ENCODE data around the gene RPL36A. TPM values are rescaled to one million over a fixed set of nuclear protein-coding genes. Genes with fewer than 3 reads are reported as not detected.
A peak's percentile ranks its signal among the peaks of the same experiment; 100 is the strongest.

Gene RPL36A
- total RNA-seq, result 301 TPM

DNA sequence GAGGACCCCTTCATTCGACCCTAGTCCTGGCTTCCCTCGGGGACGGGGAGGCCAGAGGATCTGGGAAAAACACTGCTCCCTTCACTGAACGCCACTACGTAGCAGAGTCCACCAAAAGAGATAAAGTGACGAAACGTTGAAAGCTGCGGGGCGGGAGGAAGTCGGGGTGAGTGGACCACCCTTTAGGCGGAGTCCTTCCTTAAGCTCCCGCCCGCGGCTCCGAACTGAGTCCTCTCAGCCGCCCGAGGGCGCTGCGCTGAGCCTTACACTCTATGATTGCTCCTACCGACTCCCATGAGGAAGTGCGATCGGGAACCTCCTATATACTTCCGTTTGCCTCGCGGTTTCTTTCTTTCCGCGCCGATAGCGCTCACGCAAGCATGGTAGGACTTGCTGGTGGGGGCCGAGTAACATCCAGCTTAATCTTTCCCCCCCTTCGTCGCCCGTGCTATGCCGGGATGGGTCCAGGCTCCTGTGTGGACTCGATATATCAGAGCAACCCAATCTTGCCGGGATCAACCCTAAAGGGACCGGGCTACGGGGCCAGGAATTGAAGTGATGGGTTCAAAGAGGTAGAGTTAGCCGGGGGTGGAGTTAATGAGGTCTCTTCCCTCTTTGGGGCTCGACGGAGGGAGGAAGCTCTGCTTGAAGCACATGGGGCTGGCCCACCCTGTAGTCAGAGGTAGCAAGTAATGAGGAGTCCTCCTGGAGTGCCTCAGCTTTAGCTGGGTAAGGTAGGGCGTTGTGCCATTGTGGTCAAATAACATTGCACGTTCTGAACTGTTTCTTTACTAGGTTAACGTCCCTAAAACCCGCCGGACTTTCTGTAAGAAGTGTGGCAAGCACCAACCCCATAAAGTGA lies at the start of gene RPL36A:
RPL36A (plus strand) TSS at position 348 of the 862 bp plus-strand sequence; CDS start at position 381, 33 bp downstream.
- FAIRE-seq (no peak), DNase-seq (ENCODE audit: low spot score in 2 of 2) (peak in 1 of 2 donors; percentile 65)

DNA sequence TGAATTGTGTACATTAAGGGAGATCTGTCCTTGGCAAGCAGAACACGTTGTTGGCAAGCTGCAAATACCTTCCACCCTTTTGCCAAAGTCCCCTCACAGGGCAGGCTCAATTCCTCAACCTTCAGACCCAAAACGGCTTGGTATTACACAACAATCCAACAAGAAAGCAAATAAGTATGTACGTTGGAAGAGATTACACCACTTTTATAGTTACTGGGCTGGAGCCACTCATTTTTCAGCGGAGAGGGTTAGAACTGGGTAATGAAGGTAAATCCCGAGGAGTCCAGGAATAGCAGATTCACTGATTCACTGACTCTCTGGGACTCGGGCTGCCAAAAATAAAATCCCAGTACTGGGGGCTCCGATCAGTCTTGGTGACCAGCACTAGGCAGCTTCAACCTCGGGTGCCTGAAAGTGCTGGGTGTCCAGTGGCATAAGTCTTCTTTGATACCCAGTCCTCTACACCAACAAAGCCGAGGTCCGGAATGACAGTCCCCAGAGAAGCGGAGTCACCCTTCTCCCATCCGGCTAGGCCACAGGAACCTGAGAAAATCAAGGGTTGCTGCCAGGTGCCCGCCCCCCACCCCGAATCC lies 42.9 kb upstream of the RPL36A start:
- DNase-seq (ENCODE audit: low spot score in 2 of 2) (no peak), FAIRE-seq (no peak)

DNA sequence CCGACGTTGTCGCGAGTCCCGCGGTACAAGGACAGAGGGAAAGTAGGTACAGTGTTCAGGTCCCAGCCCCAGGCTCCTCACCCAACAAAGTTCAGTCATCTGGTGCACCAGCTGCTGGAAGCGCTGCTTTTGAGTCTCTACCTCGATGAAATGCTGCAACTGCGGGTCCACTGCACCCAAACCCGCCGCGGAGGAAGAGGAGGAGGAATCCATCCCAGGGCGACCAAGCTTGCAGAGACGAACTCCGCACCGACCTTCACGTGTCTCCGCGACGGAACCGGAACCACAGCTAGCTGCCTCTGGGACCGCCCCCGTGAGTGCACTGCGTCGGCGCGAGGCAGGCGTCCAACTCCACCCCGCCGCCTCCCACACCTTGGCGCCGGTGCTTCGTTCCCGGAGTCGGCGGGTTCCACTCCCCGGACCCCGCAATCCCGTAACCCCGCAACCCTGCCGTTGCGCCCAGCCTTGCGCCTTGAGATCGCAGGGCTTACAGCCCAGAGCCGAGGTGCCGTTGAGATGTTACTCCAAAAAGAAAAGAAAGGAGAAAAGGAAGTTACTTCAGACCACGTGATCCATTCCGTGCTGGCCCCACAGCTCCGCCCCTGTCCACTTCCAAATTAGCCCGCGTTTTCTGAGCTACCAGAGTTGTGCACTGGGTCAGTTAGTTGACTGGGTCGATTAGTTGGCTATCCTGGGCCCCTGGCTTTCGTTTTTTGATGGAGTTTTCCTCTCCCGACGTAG lies 42.2 kb upstream of the RPL36A start, which contains the start of gene TIMM8A:
TIMM8A (minus strand) TSS at position 291 of the 741 bp plus-strand sequence; CDS start at position 213, 78 bp downstream.
- DNase-seq (ENCODE audit: low spot score in 2 of 2) (peak; percentile 49 to 74), FAIRE-seq (no peak)

DNA sequence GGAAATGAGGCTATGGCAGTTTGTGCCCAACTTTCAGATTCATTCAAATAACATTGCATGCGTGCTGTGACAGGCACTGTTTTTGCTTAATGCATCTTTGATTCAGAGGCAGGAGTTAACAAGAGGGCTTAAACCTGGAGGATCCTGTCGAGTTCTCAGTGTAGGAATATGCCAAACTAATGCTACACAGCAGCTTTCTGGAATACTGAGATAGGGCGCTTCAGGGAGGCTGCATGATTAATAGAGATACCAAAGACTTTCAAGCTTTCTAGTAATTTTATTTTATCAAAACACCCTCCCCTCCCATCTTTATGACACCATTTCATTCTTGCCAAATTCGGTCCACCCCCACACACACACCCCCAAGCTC lies 41.6 kb upstream of the RPL36A start:
- FAIRE-seq, result no peak
- DNase-seq (ENCODE audit: low spot score in 2 of 2), result no peak

DNA sequence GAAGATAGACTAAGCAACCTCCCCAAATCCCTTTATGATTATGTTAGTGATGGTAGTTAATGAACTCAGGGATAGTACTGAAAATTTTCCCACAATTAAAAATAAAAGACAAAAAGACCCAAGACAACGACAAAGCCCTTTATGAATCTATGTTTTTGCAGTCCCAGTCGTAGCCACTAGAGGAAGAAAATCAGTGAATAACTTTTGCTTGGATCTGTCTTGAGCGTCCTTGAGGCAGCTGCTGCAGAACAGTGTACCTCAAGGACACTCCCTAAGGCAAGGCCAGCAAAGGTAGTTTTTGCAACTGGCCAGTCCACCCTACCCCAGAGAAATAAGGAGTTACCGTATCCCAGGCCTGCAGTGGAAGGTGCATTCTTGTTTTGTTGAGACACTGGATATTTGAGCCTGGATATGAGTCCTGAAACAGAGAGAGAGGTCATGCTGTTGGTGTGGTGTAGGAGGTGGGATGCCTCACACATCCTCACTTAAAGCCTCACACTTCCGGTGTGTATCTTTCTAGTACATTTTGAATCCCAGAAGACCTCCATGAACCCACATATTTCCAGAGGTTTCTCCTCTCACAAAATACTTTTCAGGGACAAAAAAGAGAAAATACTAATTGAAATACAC lies 33.5 kb upstream of the RPL36A start:
- DNase-seq (ENCODE audit: low spot score in 2 of 2), result no peak
- FAIRE-seq, result no peak

DNA sequence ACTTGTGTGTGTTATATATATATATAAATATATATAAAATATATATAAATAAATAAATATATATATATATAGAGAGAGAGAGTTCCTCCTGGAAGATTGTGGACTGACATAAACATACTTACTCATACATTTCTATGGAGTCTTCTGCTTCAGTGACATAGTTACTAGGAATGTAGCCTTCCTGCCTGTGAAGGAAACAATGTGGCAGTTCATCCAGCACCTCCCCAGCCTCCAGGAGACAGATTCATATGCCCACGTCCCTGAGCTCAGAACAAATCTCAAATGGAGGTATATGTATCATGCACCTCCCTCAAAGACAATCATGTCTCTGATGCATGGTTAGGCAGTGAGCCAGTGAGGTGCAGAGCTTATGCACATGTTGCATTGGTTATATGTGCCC lies 30.8 kb upstream of the RPL36A start:
- FAIRE-seq (no peak), DNase-seq (ENCODE audit: low spot score in 2 of 2) (no peak)

DNA sequence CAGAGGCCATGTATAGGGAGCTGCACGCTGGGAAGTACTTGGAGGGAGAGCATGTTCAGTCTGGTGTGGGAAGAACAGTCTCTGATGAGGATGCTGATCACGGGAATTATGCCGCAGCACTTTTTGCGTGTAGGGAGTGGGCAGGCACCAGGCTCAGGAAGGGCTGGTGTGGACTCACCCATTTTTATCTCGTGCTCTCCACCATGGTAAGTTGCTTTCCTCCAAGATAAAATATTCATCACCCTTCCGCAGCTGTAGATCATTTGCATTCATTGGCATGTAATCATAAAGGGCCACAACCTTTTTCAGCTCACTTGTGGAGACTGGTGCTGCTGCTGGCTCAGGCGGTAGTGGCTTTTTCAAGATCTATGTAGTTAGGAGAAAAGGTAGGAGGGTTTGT lies 30.4 kb upstream of the RPL36A start:
- DNase-seq (ENCODE audit: low spot score in 2 of 2), result no peak
- no peak for FAIRE-seq

DNA sequence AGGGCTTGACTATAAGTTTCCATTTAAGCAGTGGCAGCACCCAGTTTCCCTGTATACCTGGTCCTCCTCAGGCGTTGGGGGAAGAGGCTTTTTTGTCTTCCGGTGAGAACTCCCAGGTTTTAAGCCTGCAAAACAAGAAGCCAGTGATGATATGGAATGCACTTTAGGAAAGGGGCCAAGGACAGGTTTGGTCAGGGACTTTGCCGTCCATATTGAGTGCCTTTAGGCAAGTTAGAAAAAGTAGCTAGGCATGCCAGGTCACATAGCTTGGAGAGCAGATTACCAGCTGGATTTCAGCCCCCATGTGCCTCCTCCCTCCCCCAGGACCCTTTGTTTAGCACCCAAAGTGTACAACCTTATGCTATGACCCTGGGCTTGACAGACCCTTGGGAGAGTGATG lies 28.7 kb upstream of the RPL36A start:
- DNase-seq (ENCODE audit: low spot score in 2 of 2) (no peak), FAIRE-seq (no peak)

DNA sequence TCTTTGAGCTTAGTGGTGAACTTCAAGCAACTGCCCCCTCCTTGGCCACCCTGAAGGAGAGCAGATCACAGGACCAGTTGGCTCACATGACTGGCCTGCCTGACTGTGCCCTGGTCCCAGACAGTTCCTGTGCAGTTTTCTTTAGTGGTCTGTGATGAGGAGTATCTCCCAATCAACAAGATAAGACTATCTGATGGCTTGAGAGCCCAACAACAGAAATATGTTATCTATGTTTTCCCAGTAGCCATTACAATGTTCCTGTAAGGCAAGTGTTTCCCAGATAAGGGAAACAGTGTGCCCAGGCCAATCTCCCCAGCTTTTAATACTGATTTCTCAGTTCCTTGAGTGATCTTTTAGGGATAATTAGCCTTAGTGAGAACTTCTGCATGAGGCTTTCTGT lies 28.1 kb upstream of the RPL36A start:
- FAIRE-seq, result no peak
- DNase-seq (ENCODE audit: low spot score in 2 of 2), result no peak

DNA sequence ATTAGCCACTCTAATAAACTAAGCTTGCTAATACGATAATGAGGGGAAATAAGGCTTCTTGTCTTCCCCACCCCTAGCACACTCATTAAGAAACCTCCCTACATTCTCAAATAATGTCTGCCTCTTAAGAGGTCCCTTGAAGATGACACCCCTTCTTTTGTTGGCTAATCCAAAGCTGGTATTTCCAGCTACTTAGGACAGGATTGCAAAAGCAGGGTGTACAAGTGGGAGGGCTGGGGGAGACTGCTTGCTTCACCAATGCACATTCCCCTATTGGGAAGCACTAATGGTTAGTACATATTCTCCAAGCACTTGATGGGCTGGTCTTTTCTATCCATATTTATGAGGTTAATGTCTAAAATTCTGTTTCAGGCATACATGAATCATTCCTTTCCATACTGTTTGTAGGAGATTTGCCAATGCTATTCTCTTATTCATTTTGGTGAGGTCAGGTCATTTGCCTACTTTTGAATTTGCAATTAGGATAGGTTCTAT lies 25.5 kb upstream of the RPL36A start:
- FAIRE-seq (no peak), DNase-seq (ENCODE audit: low spot score in 2 of 2) (no peak)

DNA sequence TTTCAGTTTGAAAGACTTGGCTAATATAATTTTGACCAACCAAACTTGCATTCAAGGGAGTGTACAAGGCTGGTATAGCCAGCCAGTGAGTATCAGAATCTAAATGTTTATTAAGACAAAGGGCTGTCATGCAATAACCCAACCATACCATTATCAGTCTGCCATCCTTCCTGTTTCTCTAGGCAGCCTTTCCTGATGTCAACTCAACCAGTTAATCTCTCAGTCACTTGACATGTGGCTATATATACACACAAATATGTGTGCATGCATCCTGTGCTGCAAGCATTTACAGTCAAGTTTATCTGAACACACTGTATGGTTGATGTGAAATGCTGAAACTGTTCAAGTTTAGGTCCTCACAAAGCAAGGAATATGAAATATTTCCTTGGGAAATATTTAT lies 22.0 kb upstream of the RPL36A start:
- DNase-seq (ENCODE audit: low spot score in 2 of 2), result no peak
- FAIRE-seq, result no peak

DNA sequence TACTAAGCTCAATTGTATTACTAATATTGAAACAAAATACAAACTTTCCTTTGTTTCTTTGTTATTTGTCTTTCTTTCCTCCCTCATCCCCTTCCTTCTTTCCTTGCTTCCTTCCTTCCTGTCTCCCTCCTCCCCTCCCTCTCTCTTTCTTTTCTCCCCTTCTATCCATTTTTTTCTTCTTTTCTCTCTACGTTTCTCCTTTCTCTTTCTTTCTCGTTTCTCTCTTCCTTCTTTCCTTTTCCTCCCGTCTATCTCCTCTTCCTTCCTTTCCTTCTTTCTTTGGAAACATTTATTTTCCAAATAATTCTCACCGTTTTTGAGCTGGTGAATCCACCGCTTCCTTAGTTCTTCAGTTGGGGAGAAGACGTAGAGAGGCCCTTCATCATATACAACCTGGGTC lies 21.1 kb upstream of the RPL36A start:
- FAIRE-seq, result no peak

DNA sequence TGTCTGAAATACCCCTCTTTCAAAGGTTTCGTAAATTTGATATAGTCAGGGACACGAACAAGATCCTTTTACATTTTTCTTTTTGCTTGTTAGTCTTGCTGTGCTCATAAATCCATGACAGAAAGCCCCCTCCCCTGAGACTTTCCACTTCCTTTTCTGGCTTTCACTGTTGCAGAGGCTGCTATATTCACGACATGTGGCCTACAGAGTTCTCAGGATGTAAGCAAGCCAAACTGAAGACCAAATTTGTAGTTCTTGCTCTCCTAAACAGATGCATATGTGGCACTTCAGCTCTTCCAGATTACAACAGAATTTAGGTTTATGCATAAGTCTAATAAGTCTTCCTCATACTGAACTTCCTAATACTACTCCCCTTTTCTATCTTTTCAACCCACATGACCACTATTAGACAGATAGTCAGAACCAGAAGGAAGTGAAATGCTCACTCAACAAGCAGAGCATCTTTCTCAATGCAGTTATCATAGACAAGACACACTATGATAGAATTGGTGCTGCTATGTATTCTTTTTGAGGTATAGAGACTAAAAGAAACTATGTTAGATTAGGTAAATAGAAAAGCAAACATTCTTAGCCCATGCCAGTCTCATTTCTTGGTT lies 19.8 kb upstream of the RPL36A start:
- no peak for FAIRE-seq
- DNase-seq (ENCODE audit: low spot score in 2 of 2), result no peak

More for the DNA sequence above, 21.1 kb upstream of the RPL36A start:
- no peak for DNase-seq (ENCODE audit: low spot score in 2 of 2)

DNA sequence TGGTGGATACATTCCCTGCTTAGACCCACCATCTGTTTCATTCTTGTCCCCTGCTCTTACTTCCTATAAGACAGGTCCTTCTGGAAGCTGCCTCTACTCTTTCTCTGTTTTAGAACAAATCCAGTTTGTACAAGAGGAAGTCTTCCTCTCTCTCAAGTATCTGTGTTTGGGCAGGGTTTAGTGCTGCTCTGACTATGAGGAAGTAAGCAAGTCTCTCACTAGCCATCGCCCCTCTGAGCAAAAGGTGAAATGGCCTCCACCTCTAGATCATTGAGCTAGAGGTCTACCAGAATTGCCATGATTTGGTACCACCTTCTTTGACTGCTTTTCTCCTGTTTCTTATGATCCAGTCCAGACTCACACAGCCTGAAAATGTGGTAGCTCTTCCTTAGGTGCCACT lies 13.3 kb upstream of the RPL36A start:
- no peak for FAIRE-seq
- DNase-seq (ENCODE audit: low spot score in 2 of 2), result no peak

DNA sequence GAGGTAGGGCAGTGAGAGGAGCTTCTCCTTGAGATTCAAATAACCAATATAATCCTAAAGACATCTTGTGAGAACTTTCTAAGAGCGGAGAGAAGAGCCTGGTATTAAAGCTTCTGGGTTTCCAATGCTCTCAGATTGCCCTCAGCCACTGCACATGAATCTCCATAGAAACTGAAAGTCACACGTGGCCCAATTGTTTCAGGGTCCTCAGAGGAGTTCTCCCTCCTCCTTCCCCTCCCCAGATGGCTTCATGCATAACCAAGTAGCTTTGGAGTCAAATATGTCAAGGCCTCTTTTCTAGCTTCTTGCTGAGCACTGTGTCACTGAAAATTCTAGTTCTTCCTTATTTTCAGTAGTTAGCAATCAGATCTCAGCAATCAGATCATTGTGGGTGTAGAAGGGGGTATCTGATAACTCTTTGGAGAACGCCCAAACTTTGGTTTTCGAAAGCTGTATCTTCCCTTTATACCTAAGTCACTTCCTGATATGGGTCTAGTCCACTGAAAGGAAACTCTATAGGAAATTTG lies 7.1 kb upstream of the RPL36A start:
- DNase-seq (ENCODE audit: low spot score in 2 of 2) (no peak), FAIRE-seq (no peak)

DNA sequence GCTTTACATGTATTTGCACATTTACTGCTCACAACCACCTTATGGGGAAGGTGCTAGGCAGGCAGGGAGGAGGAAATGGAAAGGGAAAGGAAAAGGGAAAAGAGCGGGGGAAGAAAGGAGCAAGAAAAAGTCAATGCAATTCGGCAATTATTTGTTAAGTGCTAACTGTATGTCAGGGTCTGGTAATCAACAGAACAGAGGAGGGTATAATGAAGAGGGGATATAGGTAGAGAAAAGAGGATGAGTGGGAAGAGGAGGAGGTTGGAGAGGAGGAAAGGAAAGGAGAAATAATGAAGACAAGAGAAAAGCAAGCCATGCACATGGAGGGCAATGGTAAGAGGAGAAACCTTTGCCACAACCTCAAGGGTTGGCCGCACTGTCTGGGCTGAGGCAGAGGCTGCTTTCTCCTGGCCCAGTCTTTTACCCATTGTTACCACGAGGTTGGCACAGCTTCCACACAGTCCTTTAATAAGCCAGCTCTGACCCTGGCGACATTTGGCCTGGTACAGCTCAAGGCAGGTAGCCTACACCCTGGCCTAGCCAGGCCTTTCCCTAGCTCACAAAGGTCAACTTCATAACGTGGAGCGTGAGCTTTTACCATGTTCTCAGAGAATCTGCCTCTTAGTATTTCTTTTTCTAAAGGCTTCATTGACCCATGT lies 5.7 kb upstream of the RPL36A start:
- FAIRE-seq (no peak), DNase-seq (ENCODE audit: low spot score in 2 of 2) (no peak)

DNA sequence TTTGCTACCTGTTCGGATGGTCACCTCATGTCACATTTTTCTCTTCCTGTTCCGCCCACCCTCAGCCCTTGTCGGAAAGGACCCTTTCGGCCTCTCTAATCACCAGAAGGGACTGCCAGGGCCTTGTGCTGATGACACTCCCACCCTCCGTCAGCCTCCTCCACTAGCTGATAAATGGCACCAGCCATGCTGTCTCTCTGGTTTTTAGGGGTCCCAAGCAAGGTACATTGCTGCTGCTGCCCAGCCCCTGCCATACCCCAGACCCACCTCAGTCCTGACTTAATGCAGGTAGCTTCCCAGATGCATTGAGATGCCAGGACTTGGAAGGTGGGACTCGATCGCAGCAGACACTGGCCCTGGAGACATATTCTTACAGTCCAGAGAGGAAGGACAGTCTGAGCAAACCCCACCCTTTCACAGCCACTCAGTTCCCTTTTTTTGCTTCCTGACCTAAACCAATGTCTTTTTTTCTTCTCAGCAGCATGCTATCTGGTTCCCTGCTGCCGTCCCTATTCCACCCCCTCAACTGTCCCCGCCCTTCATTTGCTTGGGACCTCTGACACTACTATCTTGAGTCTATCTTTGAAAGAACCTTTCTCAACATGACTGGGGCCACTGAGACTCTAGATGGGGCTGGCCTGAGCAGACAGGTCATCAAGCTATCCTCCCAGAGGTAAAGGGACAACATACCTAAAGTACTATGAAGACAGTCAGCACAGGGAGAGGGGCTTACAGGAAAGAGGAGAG lies 4.8 kb upstream of the RPL36A start, which contains the start of gene BTK:
BTK (minus strand) TSS at position 397 of the 747 bp plus-strand sequence. CDS start 10,907 bp downstream, outside the sequence.
- DNase-seq (ENCODE audit: low spot score in 2 of 2), result no peak
- no peak for FAIRE-seq

DNA sequence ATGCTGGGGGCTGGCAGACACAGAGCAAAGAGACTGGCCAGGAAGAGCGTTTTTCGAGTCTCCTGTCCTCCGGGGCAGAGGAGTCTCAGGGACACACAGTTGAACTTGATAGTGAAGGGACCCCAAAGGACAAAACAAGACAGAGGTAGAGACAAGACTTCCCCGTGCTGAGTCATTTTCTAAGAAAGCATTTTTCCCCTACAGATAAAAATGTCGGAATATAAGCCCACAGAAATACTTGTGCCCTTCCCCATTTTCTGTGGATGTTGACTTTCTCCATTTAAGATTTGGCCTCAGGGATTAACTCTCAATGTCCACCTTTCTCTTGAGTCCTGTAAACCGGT lies 4.3 kb upstream of the RPL36A start:
- FAIRE-seq (no peak), DNase-seq (ENCODE audit: low spot score in 2 of 2) (no peak)

DNA sequence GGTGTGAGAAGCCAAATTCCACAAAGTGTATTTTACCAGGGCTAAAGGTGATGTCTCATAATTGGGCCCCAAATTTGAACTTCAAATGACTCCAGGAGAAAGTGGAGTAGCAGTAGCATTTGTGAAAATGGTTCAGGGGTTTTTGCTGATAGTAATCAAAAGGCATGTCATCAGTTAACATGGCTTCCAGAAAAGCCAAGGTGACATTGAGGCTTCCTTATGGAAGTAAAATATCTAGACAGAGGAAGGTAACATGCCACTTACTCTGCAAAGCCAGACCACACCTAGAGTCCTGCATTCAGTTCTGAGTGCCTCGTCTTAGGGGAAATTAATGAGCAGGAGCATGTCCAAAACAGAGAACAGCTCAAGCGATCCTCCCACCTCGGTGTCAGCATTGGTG lies 2.2 kb upstream of the RPL36A start:
- DNase-seq (ENCODE audit: low spot score in 2 of 2) (no peak), FAIRE-seq (no peak)

Measured in frontal cortex (tissue), 4 donors.